Measurements from ENCODE around the gene ZMIZ1. TPM values are rescaled to one million over a fixed set of nuclear protein-coding genes. Genes with fewer than 3 reads are reported as not detected.

ZMIZ1 gene
- total and polyA plus RNA-seq, 2 donors (not counting 1 experiment from before 2014, with no cell fraction given) = 6.3 to 30.6 TPM

DNA sequence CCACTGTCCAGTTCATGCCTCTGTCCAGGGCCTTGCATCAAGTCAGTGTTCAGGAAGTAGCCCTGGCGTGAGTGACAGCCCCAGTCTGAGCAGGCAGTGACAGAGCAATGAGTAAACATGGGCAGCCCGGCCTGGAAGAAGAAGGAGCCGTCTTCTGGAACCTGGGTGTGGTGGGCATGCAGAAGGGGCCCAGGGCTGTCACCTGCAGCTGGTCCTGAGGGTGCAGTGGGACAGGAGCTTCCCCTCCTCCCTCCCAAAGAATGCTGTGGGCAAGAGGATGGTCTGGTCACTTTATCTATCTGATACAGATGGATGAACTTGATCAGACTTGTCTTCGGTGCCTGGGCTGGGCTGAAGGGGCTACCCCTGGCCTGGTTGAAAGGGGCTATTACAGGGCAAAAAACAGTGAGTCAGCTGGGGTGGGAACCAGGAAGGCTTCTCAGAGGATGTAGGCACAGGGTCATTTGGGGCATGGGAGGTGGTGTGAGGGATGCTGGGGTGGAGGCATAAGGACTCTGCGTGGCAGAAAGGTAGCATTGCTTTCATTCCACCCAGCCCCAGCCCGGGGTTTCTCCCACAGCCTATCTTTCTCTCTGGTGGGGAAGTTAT is 235.8 kb downstream of the ZMIZ1 start:
- no peaks in the 10 kb centered on the region for H4K20me1 ChIP-seq (ENCODE audit: control insufficient read depth, extremely low read depth, insufficient read depth, low read length)
- H3K9ac ChIP-seq (ENCODE audit: insufficient read depth, low read length) = no peak overlapping the region
- H3K27ac ChIP-seq (ENCODE audit: insufficient read depth, low read length) = no peak overlapping the region
- H3K79me2 ChIP-seq (ENCODE audit: control insufficient read depth, insufficient read depth, low read length) = no peaks in the 10 kb centered on the region
- no peak overlapping the region for H3K4me2 ChIP-seq (ENCODE audit: extremely low read depth, insufficient read depth, low read length)
- H2AFZ ChIP-seq (ENCODE audit: low read length) = no peak overlapping the region
- H3K27me3 ChIP-seq (ENCODE audit: control insufficient read depth, insufficient read depth, low read length) = no peaks in the 10 kb centered on the region
- H3K4me3 ChIP-seq (replicated peaks in 1 of 4; ENCODE audit: control extremely low read depth in 1 of 4, insufficient read depth in 1 of 4, low read depth in 3 of 4, low read length in 4 of 4) = no peak overlapping the region
- peaks cover 68% of the 10 kb centered on the region for H3K36me3 ChIP-seq (ENCODE audit: control insufficient read depth, insufficient read depth, low read length)
- no peaks in the 10 kb centered on the region for H3K9me3 ChIP-seq (ENCODE audit: control insufficient read depth, insufficient read depth, low read depth, low read length)
- no peak for DNase-seq (ENCODE audit: low read depth in 2 of 2)
- peaks cover 9% of the 10 kb centered on the region for H3K4me1 ChIP-seq (ENCODE audit: control insufficient read depth, extremely low read depth, insufficient read depth, low read length)
- no peak for TF ChIP-seq EZH2 (IDR thresholded peaks at IDR 0.05; ENCODE audit: low read length, missing control alignments)
- TF ChIP-seq, protein P1, sequence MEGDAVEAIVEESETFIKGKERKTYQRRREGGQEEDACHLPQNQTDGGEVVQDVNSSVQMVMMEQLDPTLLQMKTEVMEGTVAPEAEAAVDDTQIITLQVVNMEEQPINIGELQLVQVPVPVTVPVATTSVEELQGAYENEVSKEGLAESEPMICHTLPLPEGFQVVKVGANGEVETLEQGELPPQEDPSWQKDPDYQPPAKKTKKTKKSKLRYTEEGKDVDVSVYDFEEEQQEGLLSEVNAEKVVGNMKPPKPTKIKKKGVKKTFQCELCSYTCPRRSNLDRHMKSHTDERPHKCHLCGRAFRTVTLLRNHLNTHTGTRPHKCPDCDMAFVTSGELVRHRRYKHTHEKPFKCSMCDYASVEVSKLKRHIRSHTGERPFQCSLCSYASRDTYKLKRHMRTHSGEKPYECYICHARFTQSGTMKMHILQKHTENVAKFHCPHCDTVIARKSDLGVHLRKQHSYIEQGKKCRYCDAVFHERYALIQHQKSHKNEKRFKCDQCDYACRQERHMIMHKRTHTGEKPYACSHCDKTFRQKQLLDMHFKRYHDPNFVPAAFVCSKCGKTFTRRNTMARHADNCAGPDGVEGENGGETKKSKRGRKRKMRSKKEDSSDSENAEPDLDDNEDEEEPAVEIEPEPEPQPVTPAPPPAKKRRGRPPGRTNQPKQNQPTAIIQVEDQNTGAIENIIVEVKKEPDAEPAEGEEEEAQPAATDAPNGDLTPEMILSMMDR (conservative IDR thresholded peaks at IDR 0.05 in 1 of 2, IDR thresholded peaks at IDR 0.05 in 1 of 2; ENCODE audit: low read depth in 1 of 2, low read length in 2 of 2) = no peak

GRCh38 chr10:79305515-79305914 is 236.7 kb downstream of the ZMIZ1 start:
- TF ChIP-seq EZH2 (IDR thresholded peaks at IDR 0.05; ENCODE audit: low read length, missing control alignments) = no peak
- TF ChIP-seq, protein P1 (conservative IDR thresholded peaks at IDR 0.05 in 1 of 2, IDR thresholded peaks at IDR 0.05 in 1 of 2; ENCODE audit: low read depth in 1 of 2, low read length in 2 of 2) = no peak
- no peaks in the 10 kb centered on the region for H3K27me3 ChIP-seq (ENCODE audit: control insufficient read depth, insufficient read depth, low read length)
- no peak overlapping the region for H2AFZ ChIP-seq (ENCODE audit: low read length)
- no peak overlapping the region for H3K4me3 ChIP-seq (replicated peaks in 1 of 4; ENCODE audit: control extremely low read depth in 1 of 4, insufficient read depth in 1 of 4, low read depth in 3 of 4, low read length in 4 of 4)
- DNase-seq (ENCODE audit: low read depth in 2 of 2) = no peak
- no peaks in the 10 kb centered on the region for H3K79me2 ChIP-seq (ENCODE audit: control insufficient read depth, insufficient read depth, low read length)
- H3K36me3 ChIP-seq (ENCODE audit: control insufficient read depth, insufficient read depth, low read length) = peaks cover 63% of the 10 kb centered on the region
- H3K27ac ChIP-seq (ENCODE audit: insufficient read depth, low read length) = no peak overlapping the region
- H3K9me3 ChIP-seq (ENCODE audit: control insufficient read depth, insufficient read depth, low read depth, low read length) = no peaks in the 10 kb centered on the region
- no peaks in the 10 kb centered on the region for H4K20me1 ChIP-seq (ENCODE audit: control insufficient read depth, extremely low read depth, insufficient read depth, low read length)
- H3K9ac ChIP-seq (ENCODE audit: insufficient read depth, low read length) = no peak overlapping the region
- H3K4me2 ChIP-seq (ENCODE audit: extremely low read depth, insufficient read depth, low read length) = no peak overlapping the region
- H3K4me1 ChIP-seq (ENCODE audit: control insufficient read depth, extremely low read depth, insufficient read depth, low read length) = peaks cover under 1% of the 10 kb centered on the region

DNA sequence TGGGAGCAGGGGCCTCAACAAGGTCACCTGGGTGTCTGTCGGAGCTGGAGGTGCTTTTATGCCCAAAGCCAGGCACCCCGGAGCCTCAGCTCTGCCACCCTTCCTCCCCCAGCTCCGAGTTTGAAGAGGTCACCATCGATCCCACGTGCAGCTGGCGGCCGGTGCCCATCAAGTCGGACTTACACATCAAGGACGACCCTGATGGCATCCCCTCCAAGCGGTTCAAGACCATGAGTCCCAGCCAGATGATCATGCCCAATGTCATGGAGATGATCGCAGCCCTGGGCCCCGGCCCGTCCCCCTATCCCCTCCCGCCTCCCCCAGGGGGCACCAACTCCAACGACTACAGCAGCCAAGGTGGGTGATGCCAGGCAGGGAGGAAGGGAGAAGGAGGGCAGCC is 237.2 kb downstream of the ZMIZ1 start:
- Histone ChIP-seq H3K27ac (ENCODE audit: insufficient read depth, low read length) (no peak overlapping the region), H3K4me2 (ENCODE audit: extremely low read depth, insufficient read depth, low read length) (no peak overlapping the region), H3K4me3 (replicated peaks in 1 of 4; ENCODE audit: control extremely low read depth in 1 of 4, insufficient read depth in 1 of 4, low read depth in 3 of 4, low read length in 4 of 4) (no peak overlapping the region), H2AFZ (ENCODE audit: low read length) (no peak overlapping the region), H3K36me3 (ENCODE audit: control insufficient read depth, insufficient read depth, low read length) (peaks cover 60% of the 10 kb centered on the region), H3K4me1 (ENCODE audit: control insufficient read depth, extremely low read depth, insufficient read depth, low read length) (no peaks in the 10 kb centered on the region), H3K79me2 (ENCODE audit: control insufficient read depth, insufficient read depth, low read length) (no peaks in the 10 kb centered on the region), H3K27me3 (ENCODE audit: control insufficient read depth, insufficient read depth, low read length) (no peaks in the 10 kb centered on the region), H3K9ac (ENCODE audit: insufficient read depth, low read length) (no peak overlapping the region), H4K20me1 (ENCODE audit: control insufficient read depth, extremely low read depth, insufficient read depth, low read length) (no peaks in the 10 kb centered on the region), H3K9me3 (ENCODE audit: control insufficient read depth, insufficient read depth, low read depth, low read length) (no peaks in the 10 kb centered on the region)
- TF ChIP-seq, protein P1 (conservative IDR thresholded peaks at IDR 0.05 in 1 of 2, IDR thresholded peaks at IDR 0.05 in 1 of 2; ENCODE audit: low read depth in 1 of 2, low read length in 2 of 2) = no peak
- TF ChIP-seq EZH2 (IDR thresholded peaks at IDR 0.05; ENCODE audit: low read length, missing control alignments) = no peak
- DNase-seq (ENCODE audit: low read depth in 2 of 2) = no peak

All from fibroblast of lung (primary cell).